CD4-positive, alpha-beta T cell treated with Interleukin-15 for 1 hour (primary cell): ENCODE data around the gene SEMA3A.
"Not testable (repeated sequence)": the region's sequence is repeated elsewhere in the genome, so short reads cannot be mapped to it uniquely, and the experiment has no call there.

ENCODE experiments used
- DNase-seq: peaks from one replicate; pipeline ENCODE4 v3.0.0-alpha.2; 2020

SEMA3A gene

GRCh38 chr7:84194484-84195271 lies at the start of gene SEMA3A:
TSS of gene SEMA3A (minus strand) at chr7:84194789. CDS start at chr7:84194586, 203 bp downstream.
- DNase-seq = no peak

- not testable (repeated sequence) for DNase-seq
These were observed 48.4 kb upstream of the SEMA3A start for GRCh38 chr7:84243037-84243436.

GRCh38 chr7:84238596-84238995 lies 44.0 kb upstream of the SEMA3A start:
- DNase-seq = no peak

- DNase-seq = no peak
These were observed 43.1 kb upstream of the SEMA3A start for GRCh38 chr7:84237533-84238173.

- DNase-seq = no peak
These were observed 41.8 kb upstream of the SEMA3A start for GRCh38 chr7:84236398-84236797.

GRCh38 chr7:84232646-84233045 lies 38.1 kb upstream of the SEMA3A start:
- DNase-seq = no peak

- DNase-seq = no peak
These were observed 36.6 kb upstream of the SEMA3A start for GRCh38 chr7:84231157-84231556.

GRCh38 chr7:84230491-84230890 lies 35.9 kb upstream of the SEMA3A start:
- DNase-seq = no peak

GRCh38 chr7:84228526-84228925 lies 33.9 kb upstream of the SEMA3A start:
- DNase-seq = no peak

GRCh38 chr7:84226759-84227158 lies 32.2 kb upstream of the SEMA3A start:
- DNase-seq = no peak

GRCh38 chr7:84224505-84224904 lies 29.9 kb upstream of the SEMA3A start:
- DNase-seq = no peak

- DNase-seq = no peak
These were observed 24.7 kb upstream of the SEMA3A start for GRCh38 chr7:84219310-84219709.

GRCh38 chr7:84218681-84219080 lies 24.1 kb upstream of the SEMA3A start:
- no peak for DNase-seq

GRCh38 chr7:84216472-84216871 lies 21.9 kb upstream of the SEMA3A start:
- no peak for DNase-seq

GRCh38 chr7:84214757-84215156 lies 20.2 kb upstream of the SEMA3A start:
- DNase-seq = not testable (repeated sequence)

- DNase-seq = no peak
These were observed 15.7 kb upstream of the SEMA3A start for GRCh38 chr7:84210301-84210700.

GRCh38 chr7:84209006-84209405 lies 14.4 kb upstream of the SEMA3A start:
- no peak for DNase-seq

GRCh38 chr7:84207615-84208014 lies 13.0 kb upstream of the SEMA3A start:
- DNase-seq = no peak

- no peak for DNase-seq
These were observed 12.4 kb upstream of the SEMA3A start for GRCh38 chr7:84207025-84207424.

- DNase-seq = no peak
These were observed 10.1 kb upstream of the SEMA3A start for GRCh38 chr7:84204655-84205054.

- no peak for DNase-seq
These were observed 8.3 kb upstream of the SEMA3A start for GRCh38 chr7:84202855-84203254.

GRCh38 chr7:84200859-84201258 lies 6.3 kb upstream of the SEMA3A start:
- no peak for DNase-seq

GRCh38 chr7:84199216-84199615 lies 4.6 kb upstream of the SEMA3A start:
- DNase-seq = no peak

- DNase-seq = no peak
These were observed 1.5 kb upstream of the SEMA3A start for GRCh38 chr7:84196084-84196503.
